Body of pancreas (tissue), 4 donors: ENCODE results near the gene DRP2.

Experiments
- POLR2A ChIP-seq, 3 donors: fragments of 450-650 bp; IDR thresholded peaks; one replicate each; pipeline ENCODE4 v1.6.1; 2016; ENCODE audit warnings: antibody characterized with exemption in 3 of 3, mild to moderate bottlenecking in 2 of 3
- TF ChIP-seq, protein P1 (sequence below), 7 experiments: fragments of 450-650 bp in 4 of 7; fragments of 200-600 bp in 3 of 7; sonication (generic) in 3 of 7; IDR thresholded peaks; one replicate each; pipeline ENCODE4 v1.5.1; 2016 to 2019; ENCODE audit warnings: antibody characterized with exemption in 7 of 7

DNA sequence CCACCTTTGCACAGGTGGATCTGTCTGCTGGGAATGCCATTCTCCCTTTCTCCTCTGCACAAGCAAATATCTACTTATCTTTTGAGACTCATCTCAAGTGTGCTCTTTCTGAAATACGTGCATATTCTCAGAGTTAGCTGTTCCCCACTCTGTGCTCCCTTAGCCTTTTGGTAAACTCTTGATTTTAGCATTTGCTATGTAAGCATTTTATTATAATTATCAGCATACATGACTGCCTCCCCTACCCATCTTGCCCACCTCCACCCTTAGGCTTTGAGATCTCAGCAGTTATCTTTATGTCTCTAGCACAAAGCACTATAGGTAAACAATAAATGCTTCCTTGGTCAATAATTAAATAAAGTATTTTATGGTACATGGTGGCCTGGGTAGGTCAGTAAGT is 11.5 kb downstream of the DRP2 start:
- TF ChIP-seq, protein P1, sequence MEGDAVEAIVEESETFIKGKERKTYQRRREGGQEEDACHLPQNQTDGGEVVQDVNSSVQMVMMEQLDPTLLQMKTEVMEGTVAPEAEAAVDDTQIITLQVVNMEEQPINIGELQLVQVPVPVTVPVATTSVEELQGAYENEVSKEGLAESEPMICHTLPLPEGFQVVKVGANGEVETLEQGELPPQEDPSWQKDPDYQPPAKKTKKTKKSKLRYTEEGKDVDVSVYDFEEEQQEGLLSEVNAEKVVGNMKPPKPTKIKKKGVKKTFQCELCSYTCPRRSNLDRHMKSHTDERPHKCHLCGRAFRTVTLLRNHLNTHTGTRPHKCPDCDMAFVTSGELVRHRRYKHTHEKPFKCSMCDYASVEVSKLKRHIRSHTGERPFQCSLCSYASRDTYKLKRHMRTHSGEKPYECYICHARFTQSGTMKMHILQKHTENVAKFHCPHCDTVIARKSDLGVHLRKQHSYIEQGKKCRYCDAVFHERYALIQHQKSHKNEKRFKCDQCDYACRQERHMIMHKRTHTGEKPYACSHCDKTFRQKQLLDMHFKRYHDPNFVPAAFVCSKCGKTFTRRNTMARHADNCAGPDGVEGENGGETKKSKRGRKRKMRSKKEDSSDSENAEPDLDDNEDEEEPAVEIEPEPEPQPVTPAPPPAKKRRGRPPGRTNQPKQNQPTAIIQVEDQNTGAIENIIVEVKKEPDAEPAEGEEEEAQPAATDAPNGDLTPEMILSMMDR (IDR thresholded peaks at IDR 0.05), result no peak
- no peak for TF ChIP-seq POLR2A (IDR thresholded peaks at IDR 0.05)
